ENCODE measurements around the gene C11orf86.

- no peak for TF ChIP-seq POLR2A (IDR thresholded peaks at IDR 0.05)
- no peak for TF ChIP-seq CTCF (IDR thresholded peaks at IDR 0.05)
Observed at GRCh38 chr11:66981976-66982578, 7.0 kb downstream of the C11orf86 start.

Data from testis (tissue), 2 donors.